Nephron (organoid): ENCODE measurements around the gene WASL.

Source experiments
- H3K27ac Mint-ChIP-seq, 3 experiments: 2 replicates each; pipeline ENCODE4 v1.8.0; 2020; ENCODE audit warnings: mixed read lengths in 3 of 3, mild to moderate bottlenecking in 2 of 3, moderate library complexity in 1 of 3
- H3K27me3 Mint-ChIP-seq: 2 replicates; pipeline ENCODE4 v1.8.0; 2021; ENCODE audit warnings: low read depth, mild to moderate bottlenecking, moderate library complexity, mixed read lengths
- H3K36me3 Mint-ChIP-seq: 2 replicates; pipeline ENCODE4 v1.8.0; 2020; ENCODE audit warnings: low read depth, mixed read lengths
- H3K4me1 Mint-ChIP-seq: 2 replicates; pipeline ENCODE4 v1.8.0; 2020; ENCODE audit warnings: mixed read lengths
- H3K4me3 Mint-ChIP-seq, 3 experiments: 2 replicates each; pipeline ENCODE4 v1.8.0; 2020; ENCODE audit warnings: mild to moderate bottlenecking in 3 of 3, mixed read lengths in 3 of 3, moderate library complexity in 2 of 3
- H3K9me3 Mint-ChIP-seq: 2 replicates; pipeline ENCODE4 v1.8.0; 2020; ENCODE audit warnings: mixed read lengths
- CTCF ChIP-seq, 3 experiments: fragments of 200-600 bp; sonication (generic); IDR thresholded peaks; one replicate each; pipeline ENCODE4 v1.5.0; 2021; ENCODE audit warnings: antibody characterized with exemption in 3 of 3; ENCODE audit not compliant: unreplicated experiment in 3 of 3

WASL gene

DNA sequence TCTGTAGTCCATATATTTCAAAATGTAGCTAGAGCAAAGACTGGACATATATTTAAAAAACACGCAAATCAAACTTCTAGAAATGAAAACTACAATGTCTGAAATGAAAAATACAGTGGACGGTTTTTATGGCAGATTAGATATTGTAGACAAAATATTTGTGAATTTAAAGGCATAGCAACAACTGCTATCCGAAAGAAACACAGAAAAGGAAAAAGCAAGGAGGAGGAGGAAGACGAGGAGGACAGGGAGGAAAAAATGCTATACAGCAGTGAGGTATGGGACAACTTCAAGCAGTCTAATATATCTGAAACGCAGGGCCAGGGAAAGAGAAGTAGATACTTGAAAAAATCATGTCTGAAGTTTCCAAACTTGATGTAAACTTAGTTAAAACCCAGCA, 13.3 kb downstream of the WASL start:
- Mint-ChIP-seq H3K4me3 (no peak overlapping the region), H3K27me3 (no peaks in the 10 kb centered on the region), H3K36me3 (peaks cover 67% of the 10 kb centered on the region), H3K27ac (no peak overlapping the region), H3K9me3 (peaks cover 40% of the 10 kb centered on the region), H3K4me1 (no peaks in the 10 kb centered on the region)
- TF ChIP-seq CTCF (IDR thresholded peaks at IDR 0.05; ENCODE audit: unreplicated experiment in 3 of 3), result no peak

DNA sequence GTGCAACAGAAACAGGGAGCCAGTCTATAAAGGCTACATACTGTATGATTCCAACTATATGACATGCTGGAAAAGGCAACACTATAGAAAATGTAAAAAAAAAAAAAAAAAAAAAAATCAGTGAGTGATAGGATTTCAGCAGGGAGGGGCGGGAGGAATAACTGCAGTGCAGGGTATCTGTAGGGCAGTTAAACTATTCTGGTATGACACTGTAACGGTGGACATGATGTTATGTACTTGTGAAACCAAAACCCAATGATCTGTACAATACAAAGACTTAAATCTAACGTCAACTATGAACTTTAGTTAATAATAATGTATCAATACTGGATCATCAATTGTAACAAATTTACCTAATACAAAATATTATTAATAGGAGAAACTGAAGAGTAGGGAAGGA, 14.3 kb downstream of the WASL start:
- Mint-ChIP-seq H3K27me3 (no peaks in the 10 kb centered on the region), H3K36me3 (peaks cover 70% of the 10 kb centered on the region), H3K27ac (no peak overlapping the region), H3K9me3 (peaks cover 40% of the 10 kb centered on the region), H3K4me3 (no peak overlapping the region), H3K4me1 (no peaks in the 10 kb centered on the region)
- no peak for TF ChIP-seq CTCF (IDR thresholded peaks at IDR 0.05; ENCODE audit: unreplicated experiment in 3 of 3)

DNA sequence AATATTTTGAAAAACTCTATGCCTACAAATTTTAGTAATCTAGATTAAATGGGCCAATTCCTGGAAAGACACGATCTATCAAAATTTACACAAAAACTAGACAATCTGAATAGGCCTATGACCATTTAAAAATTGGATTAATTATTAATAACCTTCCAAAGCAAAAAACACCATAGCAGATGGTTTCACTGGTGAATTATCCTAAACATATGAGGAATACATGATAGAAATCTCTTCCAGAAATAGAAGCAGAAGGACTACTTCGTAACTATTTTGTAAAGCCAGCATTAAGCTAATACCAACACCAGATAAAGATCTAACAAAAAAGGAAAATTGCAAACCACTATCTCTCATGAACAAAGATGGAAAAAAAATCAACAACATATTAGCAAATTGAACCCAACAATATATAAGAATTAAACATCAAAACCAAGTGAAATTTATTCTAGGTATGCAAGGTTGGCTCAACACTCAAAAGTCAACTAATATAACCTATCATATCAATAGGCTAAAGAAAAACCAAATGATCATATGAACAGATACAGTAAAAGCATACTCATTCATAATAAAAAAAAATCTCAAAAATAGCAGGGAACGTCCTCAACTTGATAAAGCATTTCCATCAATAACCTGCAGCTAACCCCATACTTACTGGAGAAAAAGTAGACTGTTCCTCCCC, 16.3 kb downstream of the WASL start:
- TF ChIP-seq CTCF (IDR thresholded peaks at IDR 0.05; ENCODE audit: unreplicated experiment in 3 of 3), result no peak
- Mint-ChIP-seq H3K36me3 (peaks cover 64% of the 10 kb centered on the region), H3K27me3 (no peaks in the 10 kb centered on the region), H3K9me3 (peaks cover 37% of the 10 kb centered on the region), H3K4me1 (peaks cover 12% of the 10 kb centered on the region), H3K27ac (no peak overlapping the region), H3K4me3 (no peak overlapping the region)

- no peaks in the 10 kb centered on the region for H3K27me3 Mint-ChIP-seq
- TF ChIP-seq CTCF (IDR thresholded peaks at IDR 0.05; ENCODE audit: unreplicated experiment in 3 of 3), result no peak
- H3K9me3 Mint-ChIP-seq, result peaks cover 28% of the 10 kb centered on the region
- no peak overlapping the region for H3K27ac Mint-ChIP-seq
- peaks cover 45% of the 10 kb centered on the region for H3K36me3 Mint-ChIP-seq
- H3K4me3 Mint-ChIP-seq, result no peak overlapping the region
- peaks cover 36% of the 10 kb centered on the region for H3K4me1 Mint-ChIP-seq
These were observed 19.6 kb downstream of the WASL start for GRCh38 chr7:123729218-123729578.

DNA sequence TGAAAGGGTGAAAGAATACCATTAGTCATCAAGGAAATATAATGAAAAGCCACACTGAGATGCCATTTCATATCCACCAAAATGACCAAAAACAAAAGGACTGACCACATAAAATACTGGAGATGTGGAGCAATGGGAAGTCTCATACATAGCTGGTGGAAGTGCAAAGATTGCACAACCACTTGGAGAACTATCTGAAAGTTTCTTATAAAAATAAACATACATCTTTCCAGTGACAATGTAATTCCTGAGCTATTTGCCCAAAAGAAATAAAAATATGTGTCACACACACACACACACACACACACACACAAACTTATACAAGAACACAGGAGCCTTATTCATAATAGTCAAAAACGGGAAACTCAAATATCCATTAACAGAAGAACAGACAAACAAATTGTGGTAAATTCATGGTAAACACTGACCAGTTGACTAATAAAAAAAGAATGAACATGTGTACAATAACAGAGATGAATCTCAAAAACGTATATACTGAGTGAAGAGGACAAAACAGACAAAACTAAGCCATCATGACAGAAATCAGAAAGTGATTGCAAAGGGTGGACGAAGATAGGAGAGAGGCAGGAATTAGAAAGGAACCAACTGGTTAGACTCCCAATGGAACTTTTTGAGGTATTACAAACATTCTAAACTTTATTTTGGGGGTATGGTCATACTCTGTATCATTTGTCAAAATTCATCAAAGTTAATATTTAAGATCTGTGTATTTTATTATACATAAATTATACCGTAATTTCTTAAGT, 21.5 kb downstream of the WASL start:
- no peaks in the 10 kb centered on the region for H3K27me3 Mint-ChIP-seq
- peaks cover 42% of the 10 kb centered on the region for H3K4me1 Mint-ChIP-seq
- TF ChIP-seq CTCF (IDR thresholded peaks at IDR 0.05; ENCODE audit: unreplicated experiment in 3 of 3), result no peak
- H3K27ac Mint-ChIP-seq, result peak overlapping the region; percentile 6 to 49 (median 42)
- H3K9me3 Mint-ChIP-seq, result peaks cover 10% of the 10 kb centered on the region
- H3K36me3 Mint-ChIP-seq, result peaks cover 25% of the 10 kb centered on the region
- H3K4me3 Mint-ChIP-seq, result no peak overlapping the region
